ENCODE measurements around the gene KCNIP1. TPM values are rescaled to one million over a fixed set of nuclear protein-coding genes. Genes with fewer than 3 reads are reported as not detected.

KCNIP1 gene
- total and polyA plus RNA-seq, 10 of the 15 experiments (the other 5 are each of a cell fraction or from before 2014, with no cell fraction given), result not detected

- Histone ChIP-seq H2AFZ (ENCODE audit: control insufficient read depth, low read depth, low read length) (no peak overlapping the region), H3K4me2 (ENCODE audit: control insufficient read depth, insufficient read depth) (no peak overlapping the region), H3K79me2 (ENCODE audit: control insufficient read depth, insufficient read depth, low read length) (no peaks in the 10 kb centered on the region), H3K4me3 (no peak overlapping the region), H3K27ac (ENCODE audit: control insufficient read depth, insufficient read depth) (no peak overlapping the region), H3K9ac (ENCODE audit: control insufficient read depth, insufficient read depth, low read length) (no peak overlapping the region), H3K9me3 (replicated peaks; ENCODE audit: control insufficient read depth, insufficient read depth, low read length) (no peaks in the 10 kb centered on the region), H4K20me1 (ENCODE audit: control insufficient read depth, insufficient read depth) (no peaks in the 10 kb centered on the region), H3K27me3 (replicated peaks in 1 of 2; ENCODE audit: control insufficient read depth in 2 of 2, insufficient read depth in 2 of 2, low read length in 1 of 2) (peaks cover 0 to 2% of the 10 kb centered on the region in 2 experiments; a peak in 1 of 4 replicates), H3K4me1 (ENCODE audit: control insufficient read depth, insufficient read depth, low read length) (no peaks in the 10 kb centered on the region), H3K36me3 (ENCODE audit: control insufficient read depth in 2 of 2, insufficient read depth in 2 of 2, low read length in 1 of 2) (no peaks in the 10 kb centered on the region)
- ChIA-PET SMC1A (ENCODE audit: uncharacterized antibody, unreplicated experiment) (no interaction called here), CTCF (no interaction called here), RAD21 (ENCODE audit: unreplicated experiment) (no interaction called here), POLR2A (no interaction called here)
- no TSS peak for BruUV-seq (replicated peaks)
- intact Hi-C loops (cut with micrococcal nuclease; ENCODE audit: unreplicated experiment), result no loop called here
- DNase-seq (ENCODE audit: low read depth, low spot score) (no peak), ATAC-seq (no peak), FAIRE-seq (no peak)
- 54% methylated on average over 7 of the region's 7 CpGs for WGBS (ENCODE audit: insufficient coverage, insufficient replicate concordance, low lambda C conversion rate, missing lambda C conversion rate)
- in situ Hi-C loops (cut with MboI), result no loop called here
- TF ChIP-seq CHD2 (IDR thresholded peaks at IDR 0.05; ENCODE audit: borderline replicate concordance, low read depth, low read length) (no peak), CHD4 (IDR thresholded peaks at IDR 0.05) (no peak), ASH2L (IDR thresholded peaks at IDR 0.05; ENCODE audit: borderline replicate concordance, low read depth) (no peak), KLF5 (IDR thresholded peaks at IDR 0.05; ENCODE audit: partially characterized antibody) (no peak), BCL11A (IDR thresholded peaks at IDR 0.05; ENCODE audit: low read depth, low read length) (no peak)
Measured at GRCh38 chr5:170761048-170761707, 257.4 kb downstream of the KCNIP1 start.

- POLR2A ChIA-PET, result no interaction called here
- intact Hi-C loops (cut with micrococcal nuclease; ENCODE audit: unreplicated experiment), result no loop called here
- BruUV-seq (replicated peaks), result no TSS peak
- peaks cover 0 to 2% of the 10 kb centered on the region in 2 experiments; a peak in 1 of 4 replicates for H3K27me3 ChIP-seq (replicated peaks in 1 of 2; ENCODE audit: control insufficient read depth in 2 of 2, insufficient read depth in 2 of 2, low read length in 1 of 2)
- no peak overlapping the region for H3K9ac ChIP-seq (ENCODE audit: control insufficient read depth, insufficient read depth, low read length)
- WGBS (ENCODE audit: insufficient coverage, insufficient replicate concordance, low lambda C conversion rate, missing lambda C conversion rate), result 63% methylated on average over 6 of the region's 6 CpGs
- in situ Hi-C loops (cut with MboI), result no loop called here
- no peaks in the 10 kb centered on the region for H3K9me3 ChIP-seq (replicated peaks; ENCODE audit: control insufficient read depth, insufficient read depth, low read length)
- H3K4me3 ChIP-seq, result no peak overlapping the region
- FAIRE-seq, result no peak
- CTCF ChIA-PET, result no interaction called here
- no peak for ATAC-seq
- RAD21 ChIA-PET (ENCODE audit: unreplicated experiment), result no interaction called here
- no peaks in the 10 kb centered on the region for H3K79me2 ChIP-seq (ENCODE audit: control insufficient read depth, insufficient read depth, low read length)
- H3K4me2 ChIP-seq (ENCODE audit: control insufficient read depth, insufficient read depth), result no peak overlapping the region
- no peak overlapping the region for H3K27ac ChIP-seq (ENCODE audit: control insufficient read depth, insufficient read depth)
- SMC1A ChIA-PET (ENCODE audit: uncharacterized antibody, unreplicated experiment), result no interaction called here
- no peak for DNase-seq (ENCODE audit: low read depth, low spot score)
- H3K4me1 ChIP-seq (ENCODE audit: control insufficient read depth, insufficient read depth, low read length), result no peaks in the 10 kb centered on the region
- no peak overlapping the region for H2AFZ ChIP-seq (ENCODE audit: control insufficient read depth, low read depth, low read length)
- H4K20me1 ChIP-seq (ENCODE audit: control insufficient read depth, insufficient read depth), result no peaks in the 10 kb centered on the region
- no peaks in the 10 kb centered on the region for H3K36me3 ChIP-seq (ENCODE audit: control insufficient read depth in 2 of 2, insufficient read depth in 2 of 2, low read length in 1 of 2)
- TF ChIP-seq ZSCAN29 (IDR thresholded peaks at IDR 0.05) (no peak), REST (IDR thresholded peaks at IDR 0.05; ENCODE audit: low read depth, low read length) (no peak), E2F8 (IDR thresholded peaks at IDR 0.05; ENCODE audit: low read depth, partially characterized antibody) (no peak), SMAD5 (IDR thresholded peaks at IDR 0.05; ENCODE audit: low read depth) (no peak), EP300 (IDR thresholded peaks at IDR 0.05; ENCODE audit: borderline replicate concordance in 1 of 2, control insufficient read depth in 1 of 2, low read depth in 2 of 2, low read length in 2 of 2) (no peak), EGR1 (IDR thresholded peaks at IDR 0.05; ENCODE audit: borderline replicate concordance in 1 of 2, low read depth in 2 of 2, low read length in 2 of 2) (no peak), ZNF384 (IDR thresholded peaks at IDR 0.05; ENCODE audit: borderline replicate concordance, low read depth, low read length) (no peak)
Measured at GRCh38 chr5:170761708-170762066, 257.9 kb downstream of the KCNIP1 start.

Data from GM12878 (cell line).